GM12878 (cell line): ENCODE measurements around the gene TAOK2.

ENCODE experiments used
- CBX3 ChIP-seq: fragments of 200-600 bp; sonication (generic); IDR thresholded peaks from 2 replicates; pipeline ENCODE4 v1.6.1; 2016; ENCODE audit warnings: low read depth, borderline replicate concordance
- CHD1 ChIP-seq: IDR thresholded peaks from 2 replicates; pipeline ENCODE4 v1.6.1; 2012; ENCODE audit warnings: low read depth, low read length, improper control_type of control experiment
- ESRRA ChIP-seq: IDR thresholded peaks from 2 replicates; pipeline ENCODE4 v1.6.1; 2012; ENCODE audit warnings: mild to moderate bottlenecking, low read length, improper control_type of control experiment
- EZH2 ChIP-seq: IDR thresholded peaks from 2 replicates; pipeline ENCODE4 v1.6.1; 2012; ENCODE audit warnings: low read depth, mild to moderate bottlenecking, control low read depth, inconsistent platforms, low read length, borderline replicate concordance; ENCODE audit not compliant: control insufficient read depth
- HDAC2 ChIP-seq: fragments of 200-600 bp; sonication (generic); IDR thresholded peaks from 2 replicates; pipeline ENCODE4 v1.6.1; 2017
- JUND ChIP-seq: IDR thresholded peaks from 2 replicates; pipeline ENCODE4 v1.6.1; 2012; ENCODE audit warnings: low read depth, mild to moderate bottlenecking, low read length, improper control_type of control experiment, moderate library complexity
- KDM1A ChIP-seq: fragments of 200-600 bp; sonication (generic); IDR thresholded peaks from 2 replicates; pipeline ENCODE4 v1.6.1; 2016; ENCODE audit warnings: borderline replicate concordance
- MTA3 ChIP-seq: IDR thresholded peaks from 2 replicates; pipeline ENCODE4 v1.6.1; 2012; ENCODE audit warnings: low read length, inconsistent platforms, borderline replicate concordance
- NRF1 ChIP-seq: conservative IDR thresholded peaks from 2 replicates; pipeline ENCODE4 v1.6.1; 2011; ENCODE audit warnings: mild to moderate bottlenecking, low read depth, low read length, improper control_type of control experiment
- POLR2A ChIP-seq: IDR thresholded peaks from 2 replicates; pipeline ENCODE4 v1.6.1; 2011; ENCODE audit warnings: low read depth, mild to moderate bottlenecking, low read length
- TAF1 ChIP-seq: IDR thresholded peaks from 2 replicates; pipeline ENCODE4 v1.6.1; 2011; ENCODE audit warnings: mild to moderate bottlenecking, low read depth, low read length, borderline replicate concordance
- TF ChIP-seq, protein P1 (sequence below), 3 experiments: IDR thresholded peaks in 2 of 3; conservative IDR thresholded peaks in 1 of 3; 2 replicates each; pipeline ENCODE4 v1.5.1; 2011; ENCODE audit warnings: low read depth in 3 of 3, low read length in 3 of 3, mild to moderate bottlenecking in 3 of 3, control low read depth in 2 of 3, moderate library complexity in 2 of 3, inconsistent platforms in 1 of 3, mixed read lengths in 1 of 3; ENCODE audit not compliant: control insufficient read depth in 2 of 3, insufficient read depth in 1 of 3; ENCODE audit errors: extremely low read depth in 1 of 3

DNA sequence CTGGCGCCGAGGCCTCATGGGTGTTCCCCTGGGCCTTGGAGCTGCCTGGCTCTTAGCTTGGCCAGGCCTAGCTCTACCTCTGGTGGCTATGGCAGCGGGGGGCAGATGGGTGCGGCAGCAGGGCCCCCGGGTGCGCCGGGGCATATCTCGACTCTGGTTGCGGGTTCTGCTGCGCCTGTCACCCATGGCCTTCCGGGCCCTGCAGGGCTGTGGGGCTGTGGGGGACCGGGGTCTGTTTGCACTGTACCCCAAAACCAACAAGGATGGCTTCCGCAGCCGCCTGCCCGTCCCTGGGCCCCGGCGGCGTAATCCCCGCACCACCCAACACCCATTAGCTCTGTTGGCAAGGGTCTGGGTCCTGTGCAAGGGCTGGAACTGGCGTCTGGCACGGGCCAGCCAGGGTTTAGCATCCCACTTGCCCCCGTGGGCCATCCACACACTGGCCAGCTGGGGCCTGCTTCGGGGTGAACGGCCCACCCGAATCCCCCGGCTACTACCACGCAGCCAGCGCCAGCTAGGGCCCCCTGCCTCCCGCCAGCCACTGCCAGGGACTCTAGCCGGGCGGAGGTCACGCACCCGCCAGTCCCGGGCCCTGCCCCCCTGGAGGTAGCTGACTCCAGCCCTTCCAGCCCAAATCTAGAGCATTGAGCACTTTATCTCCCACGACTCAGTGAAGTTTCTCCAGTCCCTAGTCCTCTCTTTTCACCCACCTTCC, 13.9 kb downstream of the TAOK2 start:
- TF ChIP-seq EZH2 = no peak
- no peak for TF ChIP-seq JUND
- no peak for TF ChIP-seq NRF1
- no peak for TF ChIP-seq TAF1
- TF ChIP-seq POLR2A = no peak
- no peak for TF ChIP-seq HDAC2
- TF ChIP-seq, protein P1, sequence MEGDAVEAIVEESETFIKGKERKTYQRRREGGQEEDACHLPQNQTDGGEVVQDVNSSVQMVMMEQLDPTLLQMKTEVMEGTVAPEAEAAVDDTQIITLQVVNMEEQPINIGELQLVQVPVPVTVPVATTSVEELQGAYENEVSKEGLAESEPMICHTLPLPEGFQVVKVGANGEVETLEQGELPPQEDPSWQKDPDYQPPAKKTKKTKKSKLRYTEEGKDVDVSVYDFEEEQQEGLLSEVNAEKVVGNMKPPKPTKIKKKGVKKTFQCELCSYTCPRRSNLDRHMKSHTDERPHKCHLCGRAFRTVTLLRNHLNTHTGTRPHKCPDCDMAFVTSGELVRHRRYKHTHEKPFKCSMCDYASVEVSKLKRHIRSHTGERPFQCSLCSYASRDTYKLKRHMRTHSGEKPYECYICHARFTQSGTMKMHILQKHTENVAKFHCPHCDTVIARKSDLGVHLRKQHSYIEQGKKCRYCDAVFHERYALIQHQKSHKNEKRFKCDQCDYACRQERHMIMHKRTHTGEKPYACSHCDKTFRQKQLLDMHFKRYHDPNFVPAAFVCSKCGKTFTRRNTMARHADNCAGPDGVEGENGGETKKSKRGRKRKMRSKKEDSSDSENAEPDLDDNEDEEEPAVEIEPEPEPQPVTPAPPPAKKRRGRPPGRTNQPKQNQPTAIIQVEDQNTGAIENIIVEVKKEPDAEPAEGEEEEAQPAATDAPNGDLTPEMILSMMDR (IDR thresholded peaks at IDR 0.05 in 2 of 3, conservative IDR thresholded peaks at IDR 0.05 in 1 of 3; ENCODE audit: control insufficient read depth in 2 of 3, extremely low read depth in 1 of 3, insufficient read depth in 1 of 3, low read depth in 3 of 3, low read length in 3 of 3) = no peak
- TF ChIP-seq CBX3 = no peak
- TF ChIP-seq ESRRA = no peak
- no peak for TF ChIP-seq CHD1
- no peak for TF ChIP-seq KDM1A
- TF ChIP-seq MTA3 = no peak
